ENCODE data around the gene CST3. TPM values are rescaled to one million over a fixed set of nuclear protein-coding genes. Genes with fewer than 3 reads are reported as not detected.

CST3 gene
- total and polyA plus RNA-seq, 2 of the 8 experiments (the other 6 are each of a cell fraction or from before 2014, with no cell fraction given) = 53.2 to 184 TPM

GRCh38 chr20:23686046-23686750 is 48.4 kb upstream of the CST3 start:
- no peak overlapping the region for H4K5ac ChIP-seq (ENCODE audit: insufficient read length, low read depth, low read length)
- no peaks in the 10 kb centered on the region for H3K9me3 ChIP-seq (ENCODE audit: insufficient read depth in 2 of 2, low read depth in 1 of 2, low read length in 1 of 2)
- CTCF ChIA-PET (ENCODE audit: partially characterized antibody) = interaction anchor here (0.7 to 1.9 kb wide), 7 partner anchors 11 to 418 kb away, joined by 3 to 5 read pairs (median 3); no protein-coding TSS in a partner anchor
- H3K9ac ChIP-seq (replicated peaks in 1 of 4; ENCODE audit: extremely low read depth in 1 of 4, low read depth in 3 of 4, low read length in 3 of 4) = no peak overlapping the region
- H2AK5ac ChIP-seq (ENCODE audit: low read depth, low read length) = no peak overlapping the region
- no peak overlapping the region for H2BK15ac ChIP-seq (ENCODE audit: low read length)
- H3K23ac ChIP-seq (ENCODE audit: insufficient read length) = no peak overlapping the region
- no peak overlapping the region for H4K8ac ChIP-seq (ENCODE audit: extremely low read depth, insufficient read depth, low read length)
- H3K4me2 ChIP-seq (ENCODE audit: insufficient read depth in 1 of 2, low read depth in 2 of 2, low read length in 2 of 2) = no peak overlapping the region
- no peaks in the 10 kb centered on the region for H3K79me1 ChIP-seq (ENCODE audit: low read depth, low read length)
- peak in 1 of 2 experiments; percentile 33 for DNase-seq (ENCODE audit: low read depth in 1 of 2, low spot score in 2 of 2)
- H3K23me2 ChIP-seq (ENCODE audit: low read depth, low read length) = no peaks in the 10 kb centered on the region
- H2BK12ac ChIP-seq (ENCODE audit: low read depth, low read length) = no peak overlapping the region
- H3K27me3 ChIP-seq (replicated peaks in 1 of 4; ENCODE audit: control insufficient read depth in 3 of 4, extremely low read depth in 1 of 4, insufficient read depth in 3 of 4, low read length in 3 of 4) = no peaks in the 10 kb centered on the region
- H3K79me2 ChIP-seq (ENCODE audit: control insufficient read depth in 1 of 2, insufficient read depth in 2 of 2, low read length in 2 of 2) = no peaks in the 10 kb centered on the region
- no peak overlapping the region for H3K14ac ChIP-seq (ENCODE audit: insufficient read length)
- no peak overlapping the region for H3K4me3 ChIP-seq (ENCODE audit: extremely low read depth in 1 of 4, insufficient read depth in 2 of 4, low read depth in 3 of 4, low read length in 4 of 4)
- H3K56ac ChIP-seq (replicated peaks; ENCODE audit: insufficient read length, low read depth, low read length) = no peak overlapping the region
- no peak overlapping the region for H2BK5ac ChIP-seq (ENCODE audit: low read depth, low read length)
- POLR2A ChIA-PET (ENCODE audit: partially characterized antibody) = no interaction called here
- H2BK120ac ChIP-seq (replicated peaks; ENCODE audit: low read depth, low read length) = no peak overlapping the region
- no peak overlapping the region for H3K4ac ChIP-seq (replicated peaks; ENCODE audit: insufficient read length, low read depth, low read length)
- no peaks in the 10 kb centered on the region for H3K36me3 ChIP-seq (ENCODE audit: control insufficient read depth in 2 of 4, insufficient read depth in 4 of 4, low read length in 3 of 4)
- H3K18ac ChIP-seq (ENCODE audit: extremely low read depth, low read length) = no peak overlapping the region
- no peaks in the 10 kb centered on the region for H3K4me1 ChIP-seq (replicated peaks in 1 of 4; ENCODE audit: control insufficient read depth in 3 of 4, insufficient read depth in 4 of 4, low read length in 3 of 4)
- 94% methylated on average over 4 of the region's 4 CpGs; no CpG with 5 or more reads in 1 of the 2 experiments for WGBS, 2 experiments (ENCODE audit: extremely low coverage in 1 of 2, insufficient coverage in 1 of 2, insufficient read length in 1 of 2, insufficient replicate concordance in 2 of 2, low coverage in 1 of 2, low lambda C conversion rate in 2 of 2, missing lambda C conversion rate in 1 of 2)
- H3K27ac ChIP-seq (ENCODE audit: low read depth, low read length) = no peak overlapping the region
- H2BK20ac ChIP-seq (ENCODE audit: low read length) = no peak overlapping the region
- no peak for FAIRE-seq
- no peaks in the 10 kb centered on the region for H4K20me1 ChIP-seq (replicated peaks in 1 of 2; ENCODE audit: control insufficient read depth in 1 of 2, insufficient read depth in 2 of 2, low read length in 2 of 2)
- H4K91ac ChIP-seq (replicated peaks; ENCODE audit: insufficient read length, low read length) = no peak overlapping the region
- H2AFZ ChIP-seq (ENCODE audit: low read length) = no peak overlapping the region
- no peak for TF ChIP-seq SUZ12 (IDR thresholded peaks at IDR 0.05; ENCODE audit: low read length)
- no peak for TF ChIP-seq CBX8 (IDR thresholded peaks at IDR 0.05; ENCODE audit: borderline replicate concordance, low read depth, low read length)
- no peak for TF ChIP-seq NRF1 (IDR thresholded peaks at IDR 0.05; ENCODE audit: low read depth, low read length)
- no peak for TF ChIP-seq POU5F1 (IDR thresholded peaks at IDR 0.05; ENCODE audit: low read depth, low read length)
- TF ChIP-seq ATF3 (IDR thresholded peaks at IDR 0.05; ENCODE audit: insufficient read depth, low read depth, low read length) = no peak
- TF ChIP-seq SP1 (IDR thresholded peaks at IDR 0.05; ENCODE audit: low read depth, low read length) = no peak
- no peak for TF ChIP-seq MAX (IDR thresholded peaks at IDR 0.05)
- TF ChIP-seq TBP (IDR thresholded peaks at IDR 0.05; ENCODE audit: low read depth, low read length) = no peak
- TF ChIP-seq CTBP2 (IDR thresholded peaks at IDR 0.05; ENCODE audit: borderline replicate concordance, insufficient read depth, insufficient read length, low read length) = no peak
- no peak for TF ChIP-seq CHD1 (IDR thresholded peaks at IDR 0.05; ENCODE audit: low read depth, low read length)
- no peak for TF ChIP-seq GABPA (IDR thresholded peaks at IDR 0.05; ENCODE audit: borderline replicate concordance, insufficient read depth, low read length)
- no peak for TF ChIP-seq PHF8 (conservative IDR thresholded peaks at IDR 0.05; ENCODE audit: low read depth, low read length)
- no peak for TF ChIP-seq POLR2A (IDR thresholded peaks at IDR 0.05; ENCODE audit: control extremely low read depth in 1 of 2, low read depth in 2 of 2, low read length in 2 of 2)

All from H1 (cell line).